ENCODE results near the gene NUS1. TPM values are rescaled to one million over a fixed set of nuclear protein-coding genes. Genes with fewer than 3 reads are reported as not detected.
"Not testable (repeated sequence)": the region's sequence is repeated elsewhere in the genome, so short reads cannot be mapped to it uniquely, and the experiment has no call there.

The NUS1 gene
- total RNA-seq, 4 donors from 2014 or later: 6.8 to 12.9 (median 10.2) TPM

DNA sequence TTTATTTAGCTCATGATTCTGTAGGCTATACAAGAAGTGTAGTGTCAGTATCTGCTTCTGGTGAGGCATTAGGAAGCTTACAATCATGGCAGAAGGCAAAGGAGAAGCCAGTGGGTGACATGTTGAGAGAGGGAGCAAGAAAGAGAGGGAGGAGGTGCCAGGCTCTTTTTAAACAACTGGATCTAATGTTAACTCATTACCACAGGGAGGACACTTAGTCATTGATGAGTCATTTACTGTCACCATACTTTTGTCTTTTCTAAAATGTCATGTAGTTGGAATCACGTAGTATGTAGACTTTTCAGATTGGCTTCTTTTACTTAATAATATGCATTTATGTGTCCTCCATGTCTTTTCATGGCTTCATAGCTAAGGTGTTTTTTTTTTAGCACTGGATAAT is 58.1 kb downstream of the NUS1 start:
- 74 to 88% methylated on average over 1 of the region's 1 CpG for WGBS, 2 donors
- intact Hi-C loops (cut with DNase I; ENCODE audit: low total_unique reads): no loop called here
- DNase-seq (ENCODE audit: low spot score in 2 of 2): no peak
- TF ChIP-seq POLR2A (IDR thresholded peaks at IDR 0.05): no peak
- TF ChIP-seq, protein P1, sequence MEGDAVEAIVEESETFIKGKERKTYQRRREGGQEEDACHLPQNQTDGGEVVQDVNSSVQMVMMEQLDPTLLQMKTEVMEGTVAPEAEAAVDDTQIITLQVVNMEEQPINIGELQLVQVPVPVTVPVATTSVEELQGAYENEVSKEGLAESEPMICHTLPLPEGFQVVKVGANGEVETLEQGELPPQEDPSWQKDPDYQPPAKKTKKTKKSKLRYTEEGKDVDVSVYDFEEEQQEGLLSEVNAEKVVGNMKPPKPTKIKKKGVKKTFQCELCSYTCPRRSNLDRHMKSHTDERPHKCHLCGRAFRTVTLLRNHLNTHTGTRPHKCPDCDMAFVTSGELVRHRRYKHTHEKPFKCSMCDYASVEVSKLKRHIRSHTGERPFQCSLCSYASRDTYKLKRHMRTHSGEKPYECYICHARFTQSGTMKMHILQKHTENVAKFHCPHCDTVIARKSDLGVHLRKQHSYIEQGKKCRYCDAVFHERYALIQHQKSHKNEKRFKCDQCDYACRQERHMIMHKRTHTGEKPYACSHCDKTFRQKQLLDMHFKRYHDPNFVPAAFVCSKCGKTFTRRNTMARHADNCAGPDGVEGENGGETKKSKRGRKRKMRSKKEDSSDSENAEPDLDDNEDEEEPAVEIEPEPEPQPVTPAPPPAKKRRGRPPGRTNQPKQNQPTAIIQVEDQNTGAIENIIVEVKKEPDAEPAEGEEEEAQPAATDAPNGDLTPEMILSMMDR (IDR thresholded peaks at IDR 0.05): no peak
- no peak overlapping the region for H3K4me3 ChIP-seq (ENCODE audit: low read depth, poor library complexity, severe bottlenecking)

DNA sequence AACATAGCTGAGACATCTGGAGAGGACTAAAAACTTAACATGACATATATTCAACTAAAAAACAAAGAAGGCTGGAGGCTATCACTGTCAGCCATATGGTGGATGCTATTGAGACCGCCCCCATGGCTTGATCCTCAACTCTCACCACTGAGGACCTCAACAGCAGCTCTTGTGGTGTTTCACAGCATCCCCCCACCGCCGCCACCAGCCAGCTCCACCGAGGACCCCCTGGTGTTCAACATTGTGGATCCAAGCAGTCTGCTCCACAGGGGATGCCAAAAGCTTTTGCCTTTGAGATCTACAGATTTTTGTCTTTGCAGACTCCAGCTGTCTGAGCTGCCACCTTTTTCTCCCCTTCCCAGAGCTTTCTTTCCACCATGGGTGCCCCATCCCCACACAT is 64.6 kb downstream of the NUS1 start:
- no peak for DNase-seq (ENCODE audit: low spot score in 2 of 2)
- intact Hi-C loops (cut with DNase I; ENCODE audit: low total_unique reads): no loop called here
- TF ChIP-seq, protein P1 (IDR thresholded peaks at IDR 0.05): no peak
- TF ChIP-seq POLR2A (IDR thresholded peaks at IDR 0.05): no peak
- H3K4me3 ChIP-seq (ENCODE audit: low read depth, poor library complexity, severe bottlenecking): no peak overlapping the region
- 72 to 81% methylated on average over 4 of the region's 4 CpGs for WGBS, 2 donors

DNA sequence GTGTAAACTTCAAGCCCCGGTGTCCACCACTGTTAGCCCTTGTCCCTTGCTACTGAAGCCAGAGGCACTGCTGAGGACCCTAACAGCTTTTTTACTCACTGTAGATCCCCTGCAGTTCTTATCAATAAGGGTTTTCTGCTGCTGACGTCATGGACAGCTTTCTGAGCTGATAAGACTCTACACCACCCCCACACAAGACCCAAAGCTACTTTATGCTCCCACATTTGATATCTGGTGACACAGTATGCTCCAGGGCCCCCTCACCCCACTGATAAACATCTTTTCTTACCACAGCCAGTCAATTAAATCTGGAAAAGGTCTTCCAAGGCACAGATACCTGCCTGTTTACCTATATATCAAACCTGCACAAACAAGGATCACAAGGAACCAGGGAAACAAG is 65.3 kb downstream of the NUS1 start:
- TF ChIP-seq POLR2A (IDR thresholded peaks at IDR 0.05): no peak
- TF ChIP-seq, protein P1 (IDR thresholded peaks at IDR 0.05): no peak
- 32 to 62% methylated on average over 2 of the region's 2 CpGs for WGBS, 2 donors
- no peak overlapping the region for H3K4me3 ChIP-seq (ENCODE audit: low read depth, poor library complexity, severe bottlenecking)
- intact Hi-C loops (cut with DNase I; ENCODE audit: low total_unique reads): no loop called here
- no peak for DNase-seq (ENCODE audit: low spot score in 2 of 2)

DNA sequence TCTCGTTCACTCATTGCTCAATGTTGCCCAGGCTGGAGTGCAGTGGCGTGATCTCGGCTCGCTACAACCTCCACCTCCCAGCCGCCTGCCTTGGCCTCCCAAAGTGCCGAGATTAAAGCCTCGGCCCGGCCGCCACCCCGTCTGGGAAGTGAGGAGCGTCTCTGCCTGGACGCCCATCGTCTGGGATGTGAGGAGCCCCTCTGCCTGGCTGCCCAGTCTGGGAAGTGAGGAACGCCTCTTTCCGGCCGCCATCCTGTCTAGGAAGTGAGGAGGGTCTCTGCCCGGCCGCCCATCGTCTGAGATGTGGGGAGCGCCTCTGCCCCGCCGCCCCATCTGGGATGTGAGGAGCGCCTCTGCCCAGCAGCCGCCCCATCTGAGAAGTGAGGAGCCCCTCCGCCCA is 75.4 kb downstream of the NUS1 start:
- DNase-seq (ENCODE audit: low spot score in 2 of 2); H3K4me3 ChIP-seq (ENCODE audit: low read depth, poor library complexity, severe bottlenecking); intact Hi-C loops (cut with DNase I; ENCODE audit: low total_unique reads): not testable (repeated sequence)
- 95 to 96% methylated on average over 23 to 25 of the region's 25 CpGs for WGBS, 2 donors

Other genes with a start within 250 kb of the NUS1 start
- gene ROS1, start 249.5 kb upstream of the NUS1 start, total RNA-seq: 1 to 10 TPM in 2 of 4 donors, under 1 TPM in 2; 0.11 to 1.3 (median 0.78) TPM
- gene DCBLD1, start 192.8 kb upstream of the NUS1 start, total RNA-seq: 1 to 10 TPM; 2.4 to 8.0 (median 3.3) TPM
- 10 to 100 TPM; 20.2 to 24.7 (median 22.2) TPM for gene GOPC, start 73.0 kb upstream of the NUS1 start, total RNA-seq
- under 1 TPM; 0.30 to 0.91 (median 0.48) TPM for gene SLC35F1, start 231.8 kb downstream of the NUS1 start, total RNA-seq